Ishikawa (cell line): ENCODE data around the gene FAM151B.

Source experiments
- CEBPB ChIP-seq: IDR thresholded peaks from 2 replicates; pipeline ENCODE4 v1.6.1; 2012
- CREB1 ChIP-seq: IDR thresholded peaks from 2 replicates; pipeline ENCODE4 v1.6.1; 2012; ENCODE audit warnings: low read depth
- EGR1 ChIP-seq: IDR thresholded peaks from 2 replicates; pipeline ENCODE4 v1.6.1; 2012
- EP300 ChIP-seq: IDR thresholded peaks from 2 replicates; pipeline ENCODE4 v1.6.1; 2012; ENCODE audit warnings: borderline replicate concordance
- FOXM1 ChIP-seq: IDR thresholded peaks from 2 replicates; pipeline ENCODE4 v1.6.1; 2012; ENCODE audit warnings: low read depth, borderline replicate concordance
- MAX ChIP-seq: IDR thresholded peaks from 2 replicates; pipeline ENCODE4 v1.6.1; 2012
- NFIC ChIP-seq: IDR thresholded peaks from 2 replicates; pipeline ENCODE4 v1.6.1; 2012
- RAD21 ChIP-seq: IDR thresholded peaks from 2 replicates; pipeline ENCODE4 v1.6.1; 2012; ENCODE audit warnings: low read depth
- REST ChIP-seq: IDR thresholded peaks from 2 replicates; pipeline ENCODE4 v1.6.1; 2012; ENCODE audit warnings: low read depth, mild to moderate bottlenecking
- TAF1 ChIP-seq: IDR thresholded peaks from 2 replicates; pipeline ENCODE4 v1.6.1; 2012; ENCODE audit warnings: low read depth, mild to moderate bottlenecking
- TCF12 ChIP-seq: IDR thresholded peaks from 2 replicates; pipeline ENCODE4 v1.6.1; 2012; ENCODE audit warnings: low read depth
- TEAD4 ChIP-seq: IDR thresholded peaks from 2 replicates; pipeline ENCODE4 v1.6.1; 2012
- USF1 ChIP-seq: IDR thresholded peaks from 2 replicates; pipeline ENCODE4 v1.6.1; 2012
- YY1 ChIP-seq: IDR thresholded peaks from 2 replicates; pipeline ENCODE4 v1.6.1; 2012; ENCODE audit warnings: low read depth
- ZBTB7A ChIP-seq: IDR thresholded peaks from 2 replicates; pipeline ENCODE4 v1.6.1; 2012; ENCODE audit warnings: low read depth

The FAM151B gene

GRCh38 chr5:80493443-80493842 lies 5.5 kb downstream of the FAM151B start:
- TF ChIP-seq TCF12 (0 out of 2 replicates have a peak, but pooled peaks have one; percentile 38), CEBPB (peak; percentile 76), TEAD4 (0 out of 2 replicates have a peak, but pooled peaks have one; percentile 25), EP300 (peak; percentile 39)

GRCh38 chr5:80495891-80496290 lies 8.0 kb downstream of the FAM151B start:
- TF ChIP-seq ZBTB7A = no peak
- TF ChIP-seq USF1 = no peak
- no peak for TF ChIP-seq NFIC
- TF ChIP-seq FOXM1 = no peak
- no peak for TF ChIP-seq EP300
- TF ChIP-seq TCF12 = no peak
- no peak for TF ChIP-seq RAD21
- TF ChIP-seq CREB1 = no peak
- no peak for TF ChIP-seq TEAD4
- TF ChIP-seq REST = no peak
- no peak for TF ChIP-seq CEBPB
- TF ChIP-seq EGR1 = no peak
- TF ChIP-seq TAF1 = no peak
- no peak for TF ChIP-seq YY1
- no peak for TF ChIP-seq MAX

GRCh38 chr5:80502800-80503199 lies 14.9 kb downstream of the FAM151B start:
- TF ChIP-seq TAF1 = no peak
- TF ChIP-seq EP300 = no peak
- TF ChIP-seq FOXM1 = no peak
- no peak for TF ChIP-seq NFIC
- no peak for TF ChIP-seq MAX
- TF ChIP-seq REST = no peak
- no peak for TF ChIP-seq RAD21
- no peak for TF ChIP-seq TEAD4
- no peak for TF ChIP-seq YY1
- no peak for TF ChIP-seq TCF12
- no peak for TF ChIP-seq CREB1
- no peak for TF ChIP-seq ZBTB7A
- no peak for TF ChIP-seq USF1
- TF ChIP-seq CEBPB = no peak

- TF ChIP-seq EP300 = no peak
- TF ChIP-seq YY1 = no peak
- no peak for TF ChIP-seq TAF1
- no peak for TF ChIP-seq MAX
- TF ChIP-seq NFIC = no peak
- no peak for TF ChIP-seq ZBTB7A
- no peak for TF ChIP-seq TEAD4
- no peak for TF ChIP-seq USF1
- TF ChIP-seq CREB1 = no peak
- TF ChIP-seq CEBPB = no peak
Measured at GRCh38 chr5:80503641-80504040, 15.7 kb downstream of the FAM151B start.

GRCh38 chr5:80504833-80505232 lies 16.9 kb downstream of the FAM151B start:
- no peak for TF ChIP-seq RAD21
- no peak for TF ChIP-seq FOXM1
- TF ChIP-seq USF1 = no peak
- no peak for TF ChIP-seq EP300
- no peak for TF ChIP-seq REST
- TF ChIP-seq EGR1 = no peak
- no peak for TF ChIP-seq NFIC
- no peak for TF ChIP-seq CEBPB
- no peak for TF ChIP-seq TAF1
- no peak for TF ChIP-seq MAX
- TF ChIP-seq ZBTB7A = no peak
- TF ChIP-seq YY1 = no peak
- no peak for TF ChIP-seq CREB1
- TF ChIP-seq TCF12 = no peak
- no peak for TF ChIP-seq TEAD4
